ENCODE measurements around the gene EIF3K. TPM values are rescaled to one million over a fixed set of nuclear protein-coding genes. Genes with fewer than 3 reads are reported as not detected.

EIF3K gene
- total and polyA plus RNA-seq, 2 of the 8 experiments (the other 6 are each of a cell fraction or from before 2014, with no cell fraction given): 329 to 937 TPM

DNA sequence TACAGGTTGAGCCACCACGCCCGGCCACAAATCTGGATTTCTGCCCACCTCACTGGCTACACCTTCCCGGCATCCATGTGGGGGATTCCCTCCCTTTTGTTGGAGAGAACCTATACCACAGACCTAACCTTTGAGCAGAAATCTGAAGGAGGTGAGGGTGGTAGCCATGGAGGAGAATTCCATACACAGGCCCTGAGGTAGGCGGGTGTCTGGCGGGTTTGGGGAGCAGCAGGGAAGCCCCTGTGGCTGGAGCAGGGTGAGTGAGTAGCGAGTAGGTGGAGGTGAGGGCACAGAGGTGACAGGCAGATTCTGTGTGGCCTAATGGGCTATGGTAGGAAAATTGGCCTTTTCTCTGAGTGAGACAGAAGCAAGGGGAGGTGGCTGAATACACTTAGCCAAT is 10.6 kb downstream of the EIF3K start:
- no peak overlapping the region for H2BK5ac ChIP-seq (ENCODE audit: low read depth, low read length)
- no peaks in the 10 kb centered on the region for H3K9me3 ChIP-seq (ENCODE audit: insufficient read depth in 2 of 2, low read depth in 1 of 2, low read length in 1 of 2)
- no peak overlapping the region for H3K27ac ChIP-seq (ENCODE audit: low read depth, low read length)
- H3K23ac ChIP-seq (ENCODE audit: insufficient read length): no peak overlapping the region
- no peak overlapping the region for H2BK12ac ChIP-seq (ENCODE audit: low read depth, low read length)
- WGBS, 2 experiments (ENCODE audit: extremely low coverage in 1 of 2, insufficient coverage in 1 of 2, insufficient read length in 1 of 2, insufficient replicate concordance in 2 of 2, low coverage in 1 of 2, low lambda C conversion rate in 2 of 2, missing lambda C conversion rate in 1 of 2): 96% methylated on average over 6 of the region's 6 CpGs; no CpG with 5 or more reads in 1 of the 2 experiments
- no peak overlapping the region for H3K9ac ChIP-seq (replicated peaks in 1 of 4; ENCODE audit: extremely low read depth in 1 of 4, low read depth in 3 of 4, low read length in 3 of 4)
- peaks cover 0 to 2% of the 10 kb centered on the region in 2 experiments for H4K20me1 ChIP-seq (replicated peaks in 1 of 2; ENCODE audit: control insufficient read depth in 1 of 2, insufficient read depth in 2 of 2, low read length in 2 of 2)
- no peak overlapping the region for H3K4ac ChIP-seq (replicated peaks; ENCODE audit: insufficient read length, low read depth, low read length)
- no peak for FAIRE-seq
- ChIA-PET POLR2A (ENCODE audit: partially characterized antibody) (interaction anchor here (1.0 to 3.2 kb wide), 2 partner anchors 10 to 12 kb away, joined by 4 to 12 read pairs; partner anchors contain the start of genes EIF3K and MAP4K1), CTCF (ENCODE audit: partially characterized antibody) (interaction anchor here (0.6 kb wide), 1 partner anchor 85 kb away, joined by 3 read pairs; no protein-coding TSS in a partner anchor)
- no peaks in the 10 kb centered on the region for H3K79me2 ChIP-seq (ENCODE audit: control insufficient read depth in 1 of 2, insufficient read depth in 2 of 2, low read length in 2 of 2)
- no peak overlapping the region for H2BK20ac ChIP-seq (ENCODE audit: low read length)
- no peak overlapping the region for H2BK120ac ChIP-seq (replicated peaks; ENCODE audit: low read depth, low read length)
- no peak overlapping the region for H3K4me3 ChIP-seq (ENCODE audit: extremely low read depth in 1 of 4, insufficient read depth in 2 of 4, low read depth in 3 of 4, low read length in 4 of 4)
- no peak for DNase-seq (ENCODE audit: low read depth in 1 of 2, low spot score in 2 of 2)
- H2BK15ac ChIP-seq (ENCODE audit: low read length): no peak overlapping the region
- no peak overlapping the region for H4K8ac ChIP-seq (ENCODE audit: extremely low read depth, insufficient read depth, low read length)
- peaks cover 12 to 64% (median 40%) of the 10 kb centered on the region in 4 experiments for H3K36me3 ChIP-seq (ENCODE audit: control insufficient read depth in 2 of 4, insufficient read depth in 4 of 4, low read length in 3 of 4)
- no peaks in the 10 kb centered on the region for H3K23me2 ChIP-seq (ENCODE audit: low read depth, low read length)
- no peak overlapping the region for H3K14ac ChIP-seq (ENCODE audit: insufficient read length)
- H4K91ac ChIP-seq (replicated peaks; ENCODE audit: insufficient read length, low read length): no peak overlapping the region
- no peak overlapping the region for H2AFZ ChIP-seq (ENCODE audit: low read length)
- no peak overlapping the region for H4K5ac ChIP-seq (ENCODE audit: insufficient read length, low read depth, low read length)
- H3K56ac ChIP-seq (replicated peaks; ENCODE audit: insufficient read length, low read depth, low read length): no peak overlapping the region
- H3K27me3 ChIP-seq (replicated peaks in 1 of 4; ENCODE audit: control insufficient read depth in 3 of 4, extremely low read depth in 1 of 4, insufficient read depth in 3 of 4, low read length in 3 of 4): no peaks in the 10 kb centered on the region
- no peak overlapping the region for H3K18ac ChIP-seq (ENCODE audit: extremely low read depth, low read length)
- H2AK5ac ChIP-seq (ENCODE audit: low read depth, low read length): no peak overlapping the region
- H3K79me1 ChIP-seq (ENCODE audit: low read depth, low read length): no peaks in the 10 kb centered on the region
- no peak overlapping the region for H3K4me2 ChIP-seq (ENCODE audit: insufficient read depth in 1 of 2, low read depth in 2 of 2, low read length in 2 of 2)
- no peaks in the 10 kb centered on the region for H3K4me1 ChIP-seq (replicated peaks in 1 of 4; ENCODE audit: control insufficient read depth in 3 of 4, insufficient read depth in 4 of 4, low read length in 3 of 4)
- TF ChIP-seq RNF2 (IDR thresholded peaks at IDR 0.05; ENCODE audit: borderline replicate concordance, low read depth, low read length, missing control alignments, poor library complexity, severe bottlenecking) (no peak), EGR1 (IDR thresholded peaks at IDR 0.05; ENCODE audit: borderline replicate concordance, low read depth, low read length) (no peak), NANOG (IDR thresholded peaks at IDR 0.05; ENCODE audit: insufficient read depth, low read depth, low read length, poor library complexity, severe bottlenecking) (no peak), CHD1 (IDR thresholded peaks at IDR 0.05; ENCODE audit: low read depth, low read length) (no peak), TCF12 (IDR thresholded peaks at IDR 0.05; ENCODE audit: low read depth, low read length) (no peak), USF2 (IDR thresholded peaks at IDR 0.05; ENCODE audit: low read length) (no peak)
- TF ChIP-seq, protein P1, sequence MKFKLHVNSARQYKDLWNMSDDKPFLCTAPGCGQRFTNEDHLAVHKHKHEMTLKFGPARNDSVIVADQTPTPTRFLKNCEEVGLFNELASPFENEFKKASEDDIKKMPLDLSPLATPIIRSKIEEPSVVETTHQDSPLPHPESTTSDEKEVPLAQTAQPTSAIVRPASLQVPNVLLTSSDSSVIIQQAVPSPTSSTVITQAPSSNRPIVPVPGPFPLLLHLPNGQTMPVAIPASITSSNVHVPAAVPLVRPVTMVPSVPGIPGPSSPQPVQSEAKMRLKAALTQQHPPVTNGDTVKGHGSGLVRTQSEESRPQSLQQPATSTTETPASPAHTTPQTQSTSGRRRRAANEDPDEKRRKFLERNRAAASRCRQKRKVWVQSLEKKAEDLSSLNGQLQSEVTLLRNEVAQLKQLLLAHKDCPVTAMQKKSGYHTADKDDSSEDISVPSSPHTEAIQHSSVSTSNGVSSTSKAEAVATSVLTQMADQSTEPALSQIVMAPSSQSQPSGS (IDR thresholded peaks at IDR 0.05; ENCODE audit: low read length): no peak

Data from H1 (cell line).